Activated CD8-positive, alpha-beta memory T cell treated with anti-CD3 and anti-CD28 coated beads, Interleukin-2, amount 50 U/mL, for 48 hours (primary cell): ENCODE results near the gene MACROD2.

ENCODE experiments used
- DNase-seq: peaks from one replicate; pipeline ENCODE4 v3.0.0-alpha.2; 2020

MACROD2 gene

DNA sequence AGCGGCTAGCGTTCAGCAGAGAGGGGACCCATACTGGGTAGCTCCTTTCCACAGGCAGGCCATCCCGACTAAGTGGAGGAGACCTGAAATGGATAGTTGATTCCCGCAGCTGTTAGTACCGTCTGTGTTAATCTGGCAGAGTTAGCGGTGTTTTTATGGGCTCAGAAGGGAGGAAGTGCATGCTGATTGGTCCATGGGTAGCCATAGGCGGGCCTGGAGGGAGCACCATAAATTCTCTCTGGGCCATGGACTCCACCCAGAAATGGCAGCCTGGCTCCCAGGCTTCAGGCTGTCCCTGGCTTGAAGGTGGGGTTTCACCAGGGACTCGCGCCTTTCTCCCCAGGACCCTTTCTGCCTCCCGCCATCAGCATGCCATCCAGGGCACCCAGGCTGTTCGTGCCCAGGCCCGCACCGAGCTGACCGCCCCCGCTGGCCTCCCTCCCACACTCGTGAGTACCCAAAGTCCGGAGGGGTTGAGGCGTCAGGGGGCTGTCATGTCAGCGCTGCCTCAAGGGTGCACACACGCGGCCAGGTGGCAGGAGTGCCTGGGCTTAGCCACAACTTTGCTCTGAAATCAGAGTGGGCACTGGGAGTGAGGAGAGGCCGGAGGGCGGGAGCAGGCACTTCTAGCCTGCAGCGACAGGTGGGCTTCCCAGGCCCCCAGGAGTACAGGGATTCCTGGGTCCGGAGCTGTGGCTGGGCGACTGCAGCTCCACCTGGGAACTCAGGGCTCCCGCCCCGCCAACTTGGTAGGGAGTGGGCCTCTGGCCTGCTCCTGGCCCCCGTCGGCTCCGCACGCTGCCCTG, 1036.4 kb downstream of the MACROD2 start:
- DNase-seq = no peak

DNA sequence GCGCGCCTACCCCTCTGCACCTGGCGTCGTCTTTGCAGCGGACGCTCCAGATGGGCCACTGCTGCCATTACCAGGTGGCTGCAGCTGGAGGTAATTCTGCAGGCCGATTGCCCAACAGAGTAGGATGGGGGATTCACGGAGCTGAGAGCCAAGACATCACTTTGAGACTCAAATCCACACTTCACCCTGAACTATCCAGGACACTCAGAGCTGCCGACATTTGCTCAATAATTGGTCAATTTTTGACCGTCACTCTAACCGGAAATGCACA, 1037.0 kb downstream of the MACROD2 start:
- DNase-seq = no peak

DNA sequence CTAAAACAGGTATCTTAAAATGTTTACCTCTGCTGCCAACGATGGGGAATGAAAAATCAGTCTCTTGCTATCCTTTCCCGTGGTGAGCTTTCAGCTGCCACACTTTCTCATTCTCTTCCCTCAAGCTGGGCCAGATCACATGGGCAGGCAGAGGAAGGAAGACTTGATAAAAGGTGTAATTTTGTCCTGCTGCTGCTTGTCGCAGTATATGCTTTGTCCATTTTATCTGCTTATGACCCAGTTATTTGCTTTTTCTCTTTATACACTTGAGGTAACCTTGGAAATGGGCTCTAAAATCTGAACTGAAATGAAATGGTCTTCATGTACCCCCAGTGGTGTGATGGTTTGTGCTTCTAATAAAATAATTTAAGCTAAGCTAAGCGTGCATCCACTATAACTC, 1038.0 kb downstream of the MACROD2 start:
- DNase-seq = no peak

DNA sequence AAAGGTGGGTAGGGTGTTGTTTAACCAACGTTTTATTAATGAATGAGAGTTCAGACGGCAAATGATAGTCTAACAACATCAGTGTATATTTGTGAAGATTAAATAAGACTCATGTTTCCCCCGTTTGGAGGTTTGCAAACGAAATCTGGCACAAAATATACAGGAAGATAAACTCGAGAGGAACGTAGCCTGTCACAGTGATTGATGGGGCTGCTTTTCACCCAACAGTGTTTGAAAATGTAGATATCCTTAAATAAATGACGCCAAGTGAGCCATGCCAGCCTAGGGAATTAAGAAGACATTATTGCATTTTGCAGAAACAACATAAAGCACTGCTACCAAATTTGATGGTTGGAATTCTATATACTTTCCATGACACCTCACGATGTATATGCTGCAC, 1038.6 kb downstream of the MACROD2 start:
- no peak for DNase-seq

DNA sequence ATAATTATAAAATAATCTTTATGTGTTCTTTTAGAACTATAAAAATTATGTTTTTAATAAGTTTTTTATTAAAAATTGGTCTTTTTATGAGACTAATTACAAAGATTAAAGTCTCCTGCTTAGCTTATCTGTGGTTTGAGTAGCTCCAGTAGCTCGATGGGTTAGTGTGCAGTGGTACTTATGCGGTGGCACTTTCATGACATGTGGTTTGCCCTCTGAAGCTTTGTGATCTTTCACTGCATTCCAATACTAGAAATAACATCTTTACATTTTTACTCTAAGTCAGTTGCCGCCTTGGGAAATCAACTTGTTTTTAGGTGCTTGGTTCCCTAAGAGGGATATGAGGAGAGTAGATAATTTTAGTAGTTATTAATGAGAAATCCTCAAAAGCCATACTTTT, 1041.6 kb downstream of the MACROD2 start:
- DNase-seq = no peak

DNA sequence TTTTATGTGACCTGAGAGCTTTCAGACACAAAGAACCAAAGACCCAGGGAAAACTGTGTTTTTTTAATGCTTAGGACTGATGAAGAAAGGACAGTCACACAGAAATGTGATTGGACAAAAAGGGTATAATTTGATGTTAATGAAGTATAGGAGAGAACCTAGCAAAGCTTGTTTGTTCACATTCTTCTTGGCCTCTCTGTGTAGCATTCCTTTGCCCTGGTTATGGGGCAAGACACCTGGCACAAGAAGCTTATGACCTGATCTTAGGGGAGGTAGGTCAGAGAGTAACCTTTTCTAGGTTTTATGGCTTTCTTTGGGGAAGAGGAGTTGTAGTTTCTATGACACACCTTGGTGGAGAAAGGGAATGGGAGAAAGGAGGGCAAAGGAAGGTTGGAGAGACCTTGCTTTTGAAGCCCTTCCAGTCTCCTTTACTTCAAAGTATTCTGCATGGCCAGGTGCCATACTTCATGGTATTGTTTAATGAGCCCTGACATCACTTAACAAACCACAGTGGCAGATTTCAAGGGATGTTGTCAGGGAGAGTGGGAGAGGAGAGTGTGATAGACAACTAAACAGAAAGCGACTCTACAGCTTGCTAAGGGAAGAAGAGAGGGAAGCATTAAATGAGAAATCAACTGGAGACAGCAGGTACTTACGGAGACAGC, 1043.9 kb downstream of the MACROD2 start:
- DNase-seq = no peak

DNA sequence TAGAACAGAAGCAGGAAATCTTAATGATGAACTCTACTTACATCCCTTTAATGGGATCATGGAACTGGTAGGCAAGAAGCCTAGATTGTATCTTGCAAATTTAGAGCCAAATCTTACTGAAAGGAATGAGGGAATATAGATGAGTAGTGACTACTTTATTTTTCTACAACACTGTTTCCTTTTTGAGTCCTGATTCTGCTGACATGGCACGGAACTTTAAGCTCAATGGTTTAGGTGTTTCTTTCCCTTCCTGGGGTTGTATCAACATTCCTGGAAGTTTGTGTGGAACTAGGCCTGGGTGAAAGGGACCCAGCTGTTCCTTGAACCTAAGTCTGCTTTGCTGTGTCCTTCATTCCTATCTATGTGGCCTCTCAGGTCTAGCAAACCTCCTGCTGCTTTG, 1047.4 kb downstream of the MACROD2 start:
- no peak for DNase-seq

DNA sequence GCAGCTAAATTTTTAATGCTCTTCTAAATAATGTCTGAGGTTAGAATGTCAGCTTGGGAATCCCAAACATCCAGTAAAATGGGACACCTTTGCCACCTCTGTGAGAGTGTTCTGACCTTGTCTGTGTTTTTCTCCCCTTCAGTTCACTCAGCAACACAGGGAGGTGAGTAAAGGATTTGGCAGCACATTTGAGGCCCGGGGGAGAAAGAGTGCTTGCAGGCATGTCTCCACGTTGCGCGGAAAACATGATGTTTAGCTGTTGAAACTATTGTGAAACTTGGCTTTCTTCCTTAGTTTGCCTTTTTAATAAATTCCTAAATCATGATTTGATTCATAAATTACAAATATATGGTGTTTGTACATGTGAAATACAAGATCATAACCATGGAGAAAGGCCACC, 1049.9 kb downstream of the MACROD2 start:
- no peak for DNase-seq

DNA sequence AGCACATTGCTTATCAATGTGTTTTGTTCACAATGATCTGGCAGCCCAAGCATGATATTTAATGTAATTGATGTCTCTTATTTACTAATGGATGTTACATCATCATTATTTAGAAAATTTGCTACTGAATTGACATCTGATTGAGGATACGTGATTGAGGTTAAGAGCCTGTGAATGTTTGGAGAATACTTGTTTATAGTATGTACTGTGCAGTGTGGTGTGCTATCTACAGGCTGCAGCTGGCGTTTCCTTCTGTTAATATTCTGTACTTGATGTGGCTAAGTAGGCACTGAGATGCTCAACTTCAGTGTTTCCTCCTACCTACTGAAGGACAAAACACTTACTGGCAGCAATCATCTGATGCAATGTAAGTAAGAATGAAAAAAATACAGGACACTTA, 1051.7 kb downstream of the MACROD2 start:
- DNase-seq = no peak

DNA sequence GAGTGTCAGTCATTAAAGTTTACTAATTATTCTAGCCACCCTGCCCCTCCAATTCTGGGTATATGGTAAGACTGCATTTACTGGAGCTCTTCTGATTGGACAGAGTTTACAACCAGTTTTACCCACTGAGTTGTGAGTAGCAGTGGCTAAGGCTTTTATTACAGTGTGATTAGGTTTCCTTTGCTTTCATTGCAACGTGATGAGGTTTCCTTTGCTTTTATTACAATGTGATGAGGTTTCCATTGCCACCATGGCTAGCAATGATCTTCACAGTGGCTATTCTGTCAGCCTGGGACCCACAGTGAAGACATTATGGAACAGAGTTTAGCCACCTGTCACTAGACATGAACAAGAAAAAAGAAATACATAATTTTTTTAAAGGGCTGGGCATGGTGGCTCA, 1052.3 kb downstream of the MACROD2 start:
- no peak for DNase-seq

DNA sequence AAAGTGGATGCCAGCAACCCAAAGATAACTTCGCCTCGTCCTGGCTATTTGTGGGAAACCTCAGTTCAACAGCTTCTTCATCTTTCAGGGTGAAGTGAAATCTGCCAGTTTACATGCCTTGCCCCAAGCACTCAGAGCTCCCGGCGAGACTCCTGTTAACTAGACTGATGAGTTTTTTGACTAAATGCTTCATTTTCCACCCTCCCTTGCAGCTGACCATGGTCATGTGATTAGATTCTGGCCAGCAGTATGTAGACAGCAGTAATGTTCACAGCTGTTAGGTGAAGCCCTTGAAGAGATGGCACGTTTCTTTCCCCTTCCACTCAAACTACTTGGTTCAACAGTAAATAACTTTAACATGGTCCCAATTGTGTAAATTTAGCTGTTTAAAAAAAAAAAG, 1060.9 kb downstream of the MACROD2 start:
- DNase-seq = no peak

DNA sequence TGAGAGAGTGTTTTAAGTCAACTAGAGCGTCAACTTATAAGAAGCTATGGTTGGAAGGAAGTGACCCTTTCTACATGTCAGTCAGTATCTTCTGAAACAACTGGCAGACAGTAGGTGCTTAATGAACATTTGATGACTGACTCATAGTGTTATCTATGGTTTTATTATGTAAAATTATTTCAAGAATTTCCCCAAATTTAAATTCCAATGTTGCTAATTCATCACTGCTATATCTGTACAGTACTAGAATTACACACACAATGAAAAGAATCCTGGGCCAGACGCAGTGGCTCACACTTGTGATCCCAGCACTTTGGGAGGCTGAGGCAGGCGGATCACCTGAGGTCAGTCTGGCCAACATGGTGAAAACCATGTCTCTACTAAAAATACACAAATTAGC, 1063.5 kb downstream of the MACROD2 start:
- DNase-seq = no peak

DNA sequence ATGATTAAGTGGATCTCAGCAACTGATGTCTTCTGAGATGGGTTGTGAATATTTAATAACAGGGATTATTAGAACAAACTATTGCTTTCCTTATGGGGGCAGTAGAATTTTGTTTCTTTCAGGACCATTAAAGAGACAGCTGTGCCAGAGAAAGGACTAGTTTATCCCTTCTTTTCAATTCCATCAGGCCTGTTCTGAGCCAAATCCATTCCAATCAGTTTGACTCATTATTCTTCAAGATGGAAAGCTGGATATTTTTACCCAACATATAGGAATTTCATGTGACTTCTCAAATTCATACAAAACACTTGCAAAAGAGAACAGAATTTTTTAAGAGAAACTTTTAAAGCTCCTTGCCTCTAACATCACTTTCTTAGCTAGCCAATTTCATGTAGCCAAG, 1064.1 kb downstream of the MACROD2 start:
- DNase-seq = no peak

DNA sequence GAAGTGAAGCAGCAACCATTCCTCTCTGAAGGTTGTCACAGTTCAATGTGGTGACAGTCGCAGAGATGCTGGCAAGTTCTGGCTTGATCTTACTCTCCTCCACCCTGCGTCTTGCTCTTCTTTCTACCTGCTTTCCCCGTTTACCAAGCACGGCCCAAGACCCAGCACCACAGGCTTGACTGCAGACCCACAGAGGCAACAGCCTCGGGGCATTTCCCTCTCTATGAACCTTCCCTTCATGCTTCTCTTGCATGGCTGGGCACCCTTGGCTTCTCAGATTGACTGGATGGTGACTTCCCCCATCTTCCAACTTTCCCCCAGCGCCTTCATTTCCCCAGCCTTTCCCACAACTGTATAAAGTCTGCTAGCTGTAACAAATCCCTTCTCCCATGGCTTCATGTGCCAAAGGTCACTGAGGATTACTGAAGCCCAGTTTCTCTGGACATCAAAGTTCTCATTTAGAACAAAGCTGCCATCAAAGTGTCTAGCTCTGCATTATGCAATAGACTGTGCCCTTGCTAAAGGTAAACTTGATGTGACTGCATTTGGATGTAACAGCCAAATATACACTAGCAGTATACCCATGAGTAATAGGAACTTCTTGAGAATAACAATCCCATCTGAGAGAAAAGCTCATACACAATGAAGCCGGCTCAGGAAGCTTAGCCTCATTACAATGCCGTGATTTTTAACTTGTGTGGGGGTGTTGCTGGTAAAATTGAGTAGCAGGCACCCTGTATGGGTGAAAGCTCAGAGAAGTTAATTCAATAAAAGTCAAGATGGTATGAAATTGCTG, 1065.1 kb downstream of the MACROD2 start:
- no peak for DNase-seq

DNA sequence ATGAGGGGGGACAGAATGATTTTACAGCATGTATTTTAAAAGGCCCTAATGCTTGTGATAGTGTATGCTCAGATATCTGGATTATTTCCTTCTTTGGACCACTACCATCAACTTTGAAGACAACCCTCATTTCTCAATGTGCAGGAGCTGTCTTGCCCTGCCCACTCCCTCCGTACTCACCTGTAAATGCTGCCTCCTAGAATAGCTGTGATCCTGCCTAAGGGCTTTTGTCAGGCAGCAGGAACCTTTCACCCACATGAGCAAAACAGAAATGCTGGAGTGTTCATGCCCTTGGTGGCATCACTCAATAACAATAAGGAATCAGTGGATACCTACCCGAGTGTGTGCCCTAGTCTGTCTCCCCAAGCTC, 1065.7 kb downstream of the MACROD2 start:
- DNase-seq = no peak

DNA sequence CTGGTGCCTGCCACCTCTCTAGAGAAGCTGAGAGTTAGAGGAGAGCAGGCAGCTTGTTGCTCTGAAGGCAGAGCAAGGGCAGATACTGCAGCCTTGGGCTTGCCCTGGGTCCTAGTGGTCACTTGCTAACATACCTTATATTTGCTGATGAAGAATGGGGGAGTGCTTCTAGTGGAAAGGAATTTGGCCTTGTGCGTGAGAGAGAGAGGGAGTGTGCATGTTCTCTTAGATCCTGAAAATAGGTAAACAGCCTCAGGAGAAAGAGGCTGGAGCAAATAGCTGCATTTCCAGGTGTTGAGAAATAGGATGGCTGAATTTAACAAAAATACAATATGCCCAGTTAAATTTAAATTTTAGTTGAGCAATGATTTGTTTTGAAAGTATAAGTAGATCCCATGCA, 1066.6 kb downstream of the MACROD2 start:
- no peak for DNase-seq

DNA sequence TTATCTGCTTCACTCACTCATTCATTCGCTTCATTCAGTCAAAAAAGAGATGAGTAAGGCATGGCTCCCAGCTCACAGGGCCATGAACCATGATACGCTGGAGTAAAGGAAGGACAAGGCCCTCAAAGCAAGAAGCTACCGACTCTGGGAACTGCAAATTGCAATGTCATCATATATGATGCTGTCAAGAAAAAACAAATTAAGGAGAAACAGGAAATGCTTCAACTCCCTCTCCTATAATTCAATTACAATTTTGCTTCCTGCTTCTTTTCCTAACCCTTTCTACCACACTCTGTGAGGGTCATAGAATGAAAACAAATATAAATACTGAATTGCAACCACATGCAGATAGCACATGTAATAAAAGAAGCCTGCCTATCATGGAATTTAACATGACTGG, 1067.8 kb downstream of the MACROD2 start:
- no peak for DNase-seq

DNA sequence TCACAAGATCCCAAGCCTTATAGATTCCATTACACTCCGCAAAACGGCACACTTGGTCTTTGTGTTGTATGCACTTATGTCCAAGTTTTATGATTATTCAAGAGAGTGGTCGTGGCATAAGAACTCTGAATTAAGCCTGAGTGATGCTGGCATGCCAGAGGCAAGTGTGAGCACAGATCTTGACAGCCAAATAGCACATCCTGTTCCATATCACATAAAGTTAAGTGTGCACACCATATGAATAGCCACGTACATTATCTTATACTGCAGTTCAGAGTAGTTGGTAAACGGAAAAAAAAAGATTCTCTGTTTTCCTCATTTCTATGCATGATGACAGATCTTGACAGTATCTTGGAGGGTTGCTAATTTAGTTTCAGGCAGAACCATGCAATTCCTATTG, 1069.4 kb downstream of the MACROD2 start:
- DNase-seq = no peak

DNA sequence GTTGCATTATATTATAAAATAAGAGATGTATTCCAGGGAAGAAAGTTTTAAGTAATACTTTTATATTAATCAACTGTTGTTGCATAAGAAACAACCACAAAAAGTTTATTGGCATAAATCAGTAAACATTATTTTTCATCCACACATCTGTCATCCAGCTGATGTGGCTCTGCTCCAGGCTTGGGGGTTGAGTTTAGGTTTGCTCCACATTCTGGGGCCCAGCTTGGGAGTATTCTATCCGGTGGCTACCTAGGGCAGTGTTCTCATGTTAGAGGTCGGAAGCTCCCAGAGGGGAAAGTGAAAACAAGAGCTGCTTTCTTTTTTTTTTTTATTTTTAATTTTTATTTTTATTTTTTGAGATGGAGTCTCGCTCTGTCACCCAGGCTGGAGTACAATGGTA, 1070.5 kb downstream of the MACROD2 start:
- no peak for DNase-seq

DNA sequence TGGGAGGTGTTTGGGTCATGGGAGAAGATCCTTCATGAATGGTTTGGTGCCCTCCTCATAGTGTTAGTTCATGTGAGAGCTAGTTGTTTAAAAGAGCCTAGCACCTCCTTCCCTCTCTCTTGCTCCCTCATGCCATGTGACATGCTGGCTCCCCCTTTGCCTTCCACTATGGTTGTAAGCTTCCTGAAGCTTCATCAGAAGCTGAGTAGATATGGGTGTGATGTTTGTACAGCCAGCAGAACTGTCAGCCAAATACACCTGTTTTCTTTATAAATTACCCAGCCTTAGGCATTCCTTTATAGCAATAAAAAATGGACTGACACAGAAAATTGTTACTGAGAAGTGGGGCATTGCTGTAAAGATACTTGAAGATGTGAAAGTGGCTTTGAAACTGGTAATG, 1073.2 kb downstream of the MACROD2 start:
- DNase-seq = no peak

DNA sequence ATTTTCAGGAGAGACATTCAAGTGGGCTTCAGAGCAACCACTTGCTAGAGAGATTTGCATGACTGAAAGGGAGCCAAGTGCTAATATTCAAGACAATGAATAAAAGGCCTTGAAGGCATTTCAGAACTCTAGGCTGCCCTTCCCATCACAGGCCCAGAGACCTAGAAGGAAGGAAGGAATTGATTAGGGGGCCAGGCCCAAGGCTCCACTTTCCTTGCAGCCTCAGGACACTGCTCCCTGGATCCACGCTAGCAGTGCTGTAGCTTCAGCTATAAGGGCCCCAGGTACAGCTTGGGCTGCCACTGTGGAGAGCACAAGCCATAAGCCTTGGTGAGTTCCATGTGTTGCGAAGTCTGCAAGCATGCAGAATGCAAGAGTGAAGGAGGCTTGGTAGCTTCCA, 1074.0 kb downstream of the MACROD2 start:
- DNase-seq = no peak

DNA sequence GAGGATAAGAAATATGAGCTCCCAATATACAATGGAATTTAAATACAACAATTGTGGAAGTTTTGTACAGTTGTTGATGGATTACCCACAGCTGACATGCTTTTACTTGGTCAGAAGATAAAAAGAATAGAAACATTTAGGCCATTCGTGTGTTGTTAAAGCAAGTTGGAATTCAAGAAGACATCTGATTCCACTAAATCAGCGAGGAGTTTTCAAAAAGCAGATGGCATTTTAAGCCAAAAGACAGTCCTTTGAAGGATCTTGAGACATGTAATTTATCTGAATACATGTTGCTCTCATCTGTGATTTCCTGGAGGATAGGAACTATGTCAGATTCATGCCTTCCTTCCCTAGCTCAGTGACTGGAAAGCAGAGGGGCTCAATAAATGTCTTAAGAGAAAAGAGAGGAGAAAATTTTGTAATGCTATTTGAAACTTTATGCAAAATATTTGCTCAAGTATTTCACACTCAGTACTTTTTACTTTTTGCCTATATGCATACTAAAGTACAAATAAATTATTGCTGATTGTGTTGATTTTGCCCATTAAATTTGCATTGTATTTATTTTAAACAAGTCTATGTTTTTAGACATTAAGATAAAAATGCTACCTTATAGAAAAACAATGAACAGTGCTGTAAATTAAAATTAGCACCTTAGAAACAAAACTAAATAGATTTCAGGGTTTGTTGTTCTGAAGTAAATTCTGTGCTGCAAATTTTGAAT, 1075.9 kb downstream of the MACROD2 start:
- DNase-seq = no peak

DNA sequence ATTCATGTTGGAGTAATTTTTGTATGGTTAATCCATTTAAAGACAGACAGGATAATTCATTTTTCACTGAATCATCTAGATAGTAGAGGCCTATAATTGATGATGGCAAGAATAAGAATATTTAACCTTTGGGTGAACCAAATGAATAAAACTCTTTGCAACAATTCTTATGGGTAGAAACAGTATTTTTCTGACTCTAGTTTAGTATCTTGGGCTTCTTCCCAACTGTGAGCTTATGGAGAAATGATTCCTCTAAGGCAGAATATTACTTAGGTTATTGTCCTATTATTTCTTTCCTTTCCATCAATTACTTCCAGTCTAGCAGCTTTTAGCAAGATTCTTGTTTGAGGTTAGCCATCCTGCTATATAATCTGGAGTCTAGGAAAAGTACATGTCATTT, 1077.0 kb downstream of the MACROD2 start:
- no peak for DNase-seq

DNA sequence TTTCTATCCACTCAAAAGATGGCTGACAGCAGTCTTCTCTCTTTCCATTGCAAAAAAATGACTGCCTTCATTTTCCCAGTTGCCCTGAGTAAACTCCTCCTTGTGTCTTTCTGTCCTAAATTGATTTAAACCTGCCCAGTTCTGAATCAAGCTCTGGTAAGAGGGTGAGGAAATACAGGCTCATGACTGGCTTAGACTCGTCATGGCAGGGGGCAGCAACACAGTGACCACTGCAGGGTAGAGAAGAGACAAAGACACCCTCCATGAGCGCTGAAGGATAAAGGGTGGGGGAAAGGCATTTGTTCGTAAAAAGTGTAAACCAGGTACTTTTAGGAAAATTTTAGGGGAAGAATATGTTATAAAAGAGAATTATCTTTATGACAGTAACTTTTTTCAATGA, 1080.3 kb downstream of the MACROD2 start:
- DNase-seq = no peak
